PC-9 (cell line): Measurements from ENCODE around the gene LIMS1. TPM values are rescaled to one million over a fixed set of nuclear protein-coding genes. Genes with fewer than 3 reads are reported as not detected.
"Not testable (repeated sequence)": the region's sequence is repeated elsewhere in the genome, so short reads cannot be mapped to it uniquely, and the experiment has no call there.

Experiments used
- BruUV-seq: library from RNA; stranded (reverse); fragments of 400-500 nt; replicated peaks from 2 replicates; lab custom pipeline; 2021; lab: Mats Ljungman, UMichigan
- CTCF ChIA-PET: fragments of 300-600 bp; sonication (Branson Sonifier 250); formaldehyde crosslinking; loops from one replicate; lab custom pipeline; 2022; ENCODE audit warnings: antibody characterized with exemption; lab: Charles Lee
- POLR2A ChIA-PET: fragments of 300-600 bp; sonication (Branson Sonifier 250); formaldehyde crosslinking; loops from one replicate; lab custom pipeline; 2022; ENCODE audit warnings: antibody characterized with exemption; ENCODE audit not compliant: unreplicated experiment; lab: Charles Lee
- DNase-seq, 2 experiments: peaks; one replicate each; pipeline versions ENCODE4 v3.0.0 to v3.0.0-alpha.2; 2015 to 2022; ENCODE audit warnings: mixed read lengths in 1 of 2
- H2AFZ ChIP-seq: fragments of 200-600 bp; sonication (generic); 2 replicates; pipeline ENCODE4 v1.8.1; 2017; ENCODE audit warnings: antibody characterized with exemption
- H3F3A ChIP-seq: fragments of 200-600 bp; sonication (generic); 2 replicates; pipeline ENCODE4 v1.8.1; 2017; ENCODE audit warnings: antibody characterized with exemption, mild to moderate bottlenecking, low read depth; ENCODE audit not compliant: insufficient read depth
- H3K27ac ChIP-seq: fragments of 200-600 bp; sonication (generic); 2 replicates; pipeline ENCODE4 v1.6.1; 2016; ENCODE audit warnings: mixed run types
- H3K27me3 ChIP-seq: fragments of 200-600 bp; sonication (generic); 2 replicates; pipeline ENCODE4 v1.6.1; 2016; ENCODE audit warnings: low read depth, mixed run types; ENCODE audit not compliant: insufficient read depth
- H3K36me3 ChIP-seq: fragments of 200-600 bp; sonication (generic); 2 replicates; pipeline ENCODE4 v1.6.1; 2016; ENCODE audit warnings: low read depth, mixed run types
- H3K4me1 ChIP-seq: fragments of 200-600 bp; sonication (generic); replicated peaks from 2 replicates; pipeline ENCODE4 v1.6.1; 2016; ENCODE audit warnings: mixed run types; ENCODE audit not compliant: insufficient read depth
- H3K4me2 ChIP-seq: fragments of 200-600 bp; sonication (generic); 2 replicates; pipeline ENCODE4 v1.6.1; 2017; ENCODE audit warnings: mixed run types
- H3K4me3 ChIP-seq: fragments of 200-600 bp; sonication (generic); 2 replicates; pipeline ENCODE4 v1.6.1; 2016; ENCODE audit warnings: mixed run types
- H3K79me2 ChIP-seq: fragments of 200-600 bp; sonication (generic); 2 replicates; pipeline ENCODE4 v1.6.1; 2017; ENCODE audit warnings: low read depth, mixed run types
- H3K9me2 ChIP-seq: fragments of 200-600 bp; sonication (generic); 2 replicates; pipeline ENCODE4 v1.8.1; 2017; ENCODE audit warnings: mild to moderate bottlenecking; ENCODE audit not compliant: insufficient read depth
- H3K9me3 ChIP-seq: fragments of 200-600 bp; sonication (generic); 2 replicates; pipeline ENCODE4 v1.8.1; 2016; ENCODE audit warnings: low read depth; ENCODE audit not compliant: insufficient read depth
- H4K20me1 ChIP-seq: fragments of 200-600 bp; sonication (generic); 2 replicates; pipeline ENCODE4 v1.8.1; 2017; ENCODE audit not compliant: insufficient read depth
- CTCF ChIP-seq: fragments of 200-600 bp; sonication (generic); conservative IDR thresholded peaks from 2 replicates; pipeline ENCODE4 v1.6.1; 2017; ENCODE audit warnings: mixed run types, antibody characterized with exemption, mild to moderate bottlenecking, moderate library complexity
- EZH2 ChIP-seq: fragments of 200-600 bp; sonication (generic); IDR thresholded peaks from 2 replicates; pipeline ENCODE4 v1.8.0; 2017; ENCODE audit warnings: antibody characterized with exemption, low read depth
- intact Hi-C: fragments of 100-400 bp; cut with micrococcal nuclease; formaldehyde crosslinking; loops from one replicate; pipeline ENCODE4 v1.10.0; 2022; ENCODE audit not compliant: unreplicated experiment
- total RNA-seq: library from RNA; stranded (reverse); gene quantifications from 2 replicates; pipeline ENCODE4 v1.2.3, GENCODE V29; 2021

LIMS1 gene
- total RNA-seq, 1 experiment from 2014 or later: 61.6 TPM

DNA sequence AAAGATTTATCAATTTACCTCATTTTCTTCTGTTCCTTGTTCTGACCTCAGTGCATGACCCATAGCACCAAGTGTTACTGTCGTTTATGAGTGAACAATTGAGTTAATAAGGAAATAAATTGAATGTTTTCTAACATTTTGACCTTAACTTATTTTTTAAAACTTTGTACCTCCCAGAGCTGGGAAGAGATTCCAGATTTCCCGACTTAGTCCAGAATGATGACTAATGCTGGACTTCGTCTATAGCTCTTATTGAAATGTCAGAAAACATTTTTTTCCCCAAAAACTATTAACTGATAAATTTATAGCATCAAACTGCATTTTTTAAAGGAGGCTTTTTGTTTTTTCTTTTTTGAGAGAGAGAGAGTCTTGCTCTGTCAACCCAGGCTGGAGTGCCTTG is 21.8 kb upstream of the LIMS1 start:
- H3K27ac ChIP-seq, H3K36me3 ChIP-seq, H3K79me2 ChIP-seq, BruUV-seq, H3K4me3 ChIP-seq, H3K27me3 ChIP-seq, H3F3A ChIP-seq, H3K9me2 ChIP-seq, H4K20me1 ChIP-seq, POLR2A ChIA-PET, CTCF ChIA-PET, H3K4me1 ChIP-seq, H2AFZ ChIP-seq, H3K4me2 ChIP-seq, H3K9me3 ChIP-seq, DNase-seq, intact Hi-C loops: not testable (repeated sequence)

- H3K4me1 ChIP-seq, DNase-seq, H4K20me1 ChIP-seq, H2AFZ ChIP-seq, H3K4me3 ChIP-seq, BruUV-seq, H3K9me3 ChIP-seq, H3K9me2 ChIP-seq, intact Hi-C loops, H3K4me2 ChIP-seq, H3K36me3 ChIP-seq, CTCF ChIA-PET, POLR2A ChIA-PET, H3K27me3 ChIP-seq, H3K27ac ChIP-seq, H3F3A ChIP-seq, H3K79me2 ChIP-seq: not testable (repeated sequence)
Measured at GRCh38 chr2:108514478-108514877, 19.8 kb upstream of the LIMS1 start.

DNA sequence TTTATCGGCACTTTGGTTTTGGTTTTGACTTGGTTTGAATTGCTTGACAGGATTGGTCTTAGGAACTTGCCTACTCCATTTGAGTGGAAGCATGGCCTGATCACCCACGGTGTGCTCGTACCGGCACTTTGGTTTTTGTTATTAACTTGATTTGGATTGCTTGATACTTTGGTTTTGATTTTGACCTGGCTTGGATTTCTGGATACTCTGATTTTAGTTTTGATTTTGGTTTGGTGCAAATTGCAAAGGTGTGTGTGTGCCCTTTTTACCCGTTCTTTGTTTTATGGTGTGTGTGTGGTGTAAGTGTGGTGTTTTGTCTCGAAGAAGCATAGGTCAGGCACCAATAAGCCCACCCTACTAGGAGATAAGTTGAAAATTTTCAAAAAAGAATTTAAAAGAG is 9.6 kb upstream of the LIMS1 start:
- H3K4me2 ChIP-seq, BruUV-seq, H3K9me2 ChIP-seq, CTCF ChIA-PET, POLR2A ChIA-PET, DNase-seq, H3K27ac ChIP-seq, H2AFZ ChIP-seq, H3K36me3 ChIP-seq, H3K79me2 ChIP-seq, H3K9me3 ChIP-seq, H3K4me1 ChIP-seq, H4K20me1 ChIP-seq, intact Hi-C loops, H3F3A ChIP-seq, H3K4me3 ChIP-seq, H3K27me3 ChIP-seq: not testable (repeated sequence)

DNA sequence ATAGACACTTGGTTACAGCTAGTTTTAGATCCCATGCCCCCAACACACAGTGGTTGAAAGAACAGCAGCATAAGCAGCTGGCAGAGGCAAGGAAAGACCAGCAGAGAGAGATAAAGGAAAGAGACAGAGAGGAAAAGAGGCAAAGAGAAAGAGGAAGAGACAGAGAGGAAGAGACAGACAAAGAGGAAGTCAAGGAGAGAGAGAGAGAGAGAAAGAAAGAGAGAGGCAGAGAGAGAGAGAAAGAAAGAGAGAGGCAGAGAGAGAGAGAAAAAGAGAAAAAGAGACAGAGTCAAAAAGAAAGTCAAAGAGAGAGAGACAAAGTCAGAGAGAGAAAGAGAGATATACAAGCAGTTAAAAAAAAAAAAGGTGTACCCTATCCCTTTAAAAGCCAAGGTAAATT is 9.0 kb upstream of the LIMS1 start:
- H3K9me3 ChIP-seq, H3K27me3 ChIP-seq, H3K4me1 ChIP-seq, H3F3A ChIP-seq, H3K27ac ChIP-seq, BruUV-seq, POLR2A ChIA-PET, DNase-seq, CTCF ChIA-PET, H3K4me2 ChIP-seq, H4K20me1 ChIP-seq, H3K79me2 ChIP-seq, H3K9me2 ChIP-seq, H2AFZ ChIP-seq, H3K36me3 ChIP-seq, intact Hi-C loops, H3K4me3 ChIP-seq: not testable (repeated sequence)

GRCh38 chr2:108531674-108532055 is 2.6 kb upstream of the LIMS1 start:
- ChIA-PET CTCF (no interaction called here), POLR2A (interaction anchor here (0.7 kb wide), 1 partner anchor 347 kb away, joined by 4 read pairs; no protein-coding TSS in a partner anchor)
- no peak overlapping the region for H3K4me2 ChIP-seq
- H3K79me2 ChIP-seq: peaks cover 24% of the 10 kb centered on the region
- H3F3A ChIP-seq: peaks cover 20% of the 10 kb centered on the region; the same call in 1 of the 2 replicates
- H3K36me3 ChIP-seq: no peaks in the 10 kb centered on the region
- TF ChIP-seq EZH2 (no peak), CTCF (no peak)
- no peak overlapping the region for H3K27ac ChIP-seq
- H4K20me1 ChIP-seq: peaks cover 3% of the 10 kb centered on the region; the same call in 1 of the 2 replicates
- DNase-seq: no peak
- no peaks in the 10 kb centered on the region for H3K9me3 ChIP-seq
- no peak overlapping the region for H2AFZ ChIP-seq
- BruUV-seq: no TSS peak
- no peaks in the 10 kb centered on the region for H3K27me3 ChIP-seq
- H3K4me3 ChIP-seq: no peak overlapping the region
- intact Hi-C loops: loop anchor here (2.0 kb wide), 1 partner anchor 51 kb away; no protein-coding TSS in a partner anchor
- no peaks in the 10 kb centered on the region for H3K9me2 ChIP-seq
- H3K4me1 ChIP-seq: peaks cover 13% of the 10 kb centered on the region
